ENCODE measurements around the gene TRPM3. TPM values are rescaled to one million over a fixed set of nuclear protein-coding genes. Genes with fewer than 3 reads are reported as not detected.
"Not testable (repeated sequence)": the region's sequence is repeated elsewhere in the genome, so short reads cannot be mapped to it uniquely, and the experiment has no call there.

TRPM3 gene
- total RNA-seq, 1 experiment from 2014 or later: 0.03 TPM

DNA sequence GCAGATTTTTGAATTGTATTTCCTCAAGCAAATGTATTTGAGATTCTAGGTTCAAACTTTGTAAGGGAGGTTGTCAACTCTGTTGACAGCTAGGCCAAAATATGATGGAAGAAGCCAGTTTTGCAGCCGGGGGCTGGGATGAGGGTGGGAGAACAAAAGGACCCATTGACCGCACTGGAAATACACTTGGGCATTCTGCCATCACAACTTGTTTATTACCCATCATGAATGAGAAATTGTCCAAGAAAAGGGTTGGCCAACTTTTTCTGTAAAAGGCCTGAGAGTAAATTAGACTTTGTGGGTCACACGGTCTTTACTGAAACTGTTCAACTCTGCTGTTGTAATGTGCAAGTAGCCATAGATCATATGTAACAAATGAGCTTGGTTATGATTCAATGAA is 485.6 kb downstream of the TRPM3 start:
- no peak for DNase-seq (ENCODE audit: low read depth in 1 of 2, low spot score in 2 of 2)
- Histone ChIP-seq H3K9me3 (replicated peaks) (no peaks in the 10 kb centered on the region), H3K27me3 (replicated peaks) (no peaks in the 10 kb centered on the region), H3K27ac (no peak overlapping the region), H3K4me3 (no peak overlapping the region), H3K4me1 (replicated peaks) (no peaks in the 10 kb centered on the region), H3K36me3 (no peaks in the 10 kb centered on the region)

DNA sequence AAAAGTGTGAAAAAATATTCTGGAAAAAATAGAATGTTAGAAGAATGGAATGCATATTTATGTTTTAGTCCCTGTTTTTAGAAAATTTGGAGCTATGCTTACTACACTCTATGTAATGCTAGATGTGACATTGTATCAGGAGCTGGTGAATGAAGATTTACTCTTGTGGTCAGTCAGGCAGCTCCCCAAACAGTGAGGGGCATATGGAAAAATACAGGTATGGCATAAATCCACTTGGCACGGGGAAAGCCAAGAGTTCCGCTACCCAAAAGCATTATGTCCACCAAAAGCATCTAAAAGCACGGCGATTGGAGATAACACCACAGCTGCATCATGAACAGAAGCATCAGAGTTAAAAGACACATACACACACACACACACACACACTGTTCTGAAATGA is 486.7 kb downstream of the TRPM3 start:
- DNase-seq (ENCODE audit: low read depth in 1 of 2, low spot score in 2 of 2): no peak
- Histone ChIP-seq H3K27ac (no peak overlapping the region), H3K9me3 (replicated peaks) (no peaks in the 10 kb centered on the region), H3K36me3 (no peaks in the 10 kb centered on the region), H3K4me3 (no peak overlapping the region), H3K4me1 (replicated peaks) (no peaks in the 10 kb centered on the region), H3K27me3 (replicated peaks) (no peaks in the 10 kb centered on the region)

DNA sequence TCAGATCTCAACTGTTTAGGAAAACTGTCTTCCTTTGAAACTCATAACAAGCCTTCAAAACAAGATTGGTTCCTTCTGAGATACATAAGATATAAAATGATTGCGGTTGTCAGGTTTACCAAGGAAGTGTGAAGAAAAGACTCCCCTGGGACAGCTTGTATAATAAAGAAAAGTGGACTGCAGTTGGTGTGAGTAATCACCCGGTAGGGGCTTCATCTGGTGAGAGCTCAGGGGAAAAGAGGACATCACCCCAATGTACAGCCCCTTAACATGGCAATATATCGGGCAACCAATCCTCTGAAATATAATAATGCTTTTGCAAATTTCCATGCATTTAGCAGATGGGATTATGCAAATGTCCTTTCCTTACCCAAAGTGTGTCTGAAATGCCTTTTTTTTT is 490.4 kb downstream of the TRPM3 start:
- Histone ChIP-seq H3K9me3 (replicated peaks) (no peaks in the 10 kb centered on the region), H3K27me3 (replicated peaks) (no peaks in the 10 kb centered on the region), H3K4me3 (no peak overlapping the region), H3K27ac (no peak overlapping the region), H3K36me3 (no peaks in the 10 kb centered on the region), H3K4me1 (replicated peaks) (no peaks in the 10 kb centered on the region)
- DNase-seq (ENCODE audit: low read depth in 1 of 2, low spot score in 2 of 2): no peak

DNA sequence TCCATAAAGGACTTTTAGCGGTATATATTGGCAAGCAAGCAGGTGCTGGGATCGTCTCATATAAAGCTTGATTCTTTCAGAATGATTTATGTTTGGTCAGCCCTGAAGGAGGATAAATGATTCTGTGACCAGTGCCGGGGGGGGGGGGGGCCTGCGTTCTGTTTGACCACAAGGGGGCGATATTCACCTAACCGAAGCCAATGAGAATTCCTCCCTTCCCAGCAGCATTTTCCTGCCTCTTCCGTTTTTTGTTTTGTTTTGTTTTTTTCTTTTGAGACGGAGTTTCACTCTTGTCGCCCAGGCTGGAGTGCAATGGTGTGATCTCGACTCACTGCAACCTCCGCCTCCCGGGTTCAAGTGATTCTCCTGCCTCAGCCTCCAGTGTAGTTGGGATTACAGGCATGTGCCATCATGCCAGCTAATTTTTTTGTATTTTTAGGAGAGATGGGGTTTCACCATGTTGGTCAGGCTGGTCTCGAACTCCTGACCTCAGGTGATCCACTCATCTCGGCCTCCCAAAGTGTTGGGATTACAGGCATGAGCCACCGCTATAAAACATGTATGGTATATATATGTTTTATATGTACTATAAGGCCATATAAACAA is 492.2 kb downstream of the TRPM3 start:
- H3K4me1 ChIP-seq (replicated peaks); DNase-seq (ENCODE audit: low read depth in 1 of 2, low spot score in 2 of 2); H3K27me3 ChIP-seq (replicated peaks); H3K4me3 ChIP-seq; H3K36me3 ChIP-seq; H3K9me3 ChIP-seq (replicated peaks); H3K27ac ChIP-seq: not testable (repeated sequence)

DNA sequence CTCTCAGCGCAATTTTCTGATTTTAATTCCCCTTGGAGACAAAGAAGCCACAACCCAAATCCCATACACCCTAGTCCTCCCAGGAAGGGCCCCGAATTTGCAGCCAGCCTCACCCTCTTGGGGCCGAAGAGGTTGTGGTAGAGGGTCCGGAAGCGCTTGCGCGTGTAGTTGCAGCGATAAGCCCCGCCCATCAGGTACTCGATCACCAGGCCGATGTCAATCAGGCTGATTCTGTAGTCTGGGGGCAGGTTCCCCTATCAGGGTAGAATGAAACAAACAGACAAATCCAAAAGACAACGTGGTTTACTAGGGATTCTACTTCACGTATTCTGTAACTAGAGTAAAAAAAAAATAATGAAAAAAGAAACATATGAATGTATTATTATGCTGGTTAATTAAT is 496.3 kb downstream of the TRPM3 start:
- no peak for DNase-seq (ENCODE audit: low read depth in 1 of 2, low spot score in 2 of 2)
- H3K27me3 ChIP-seq (replicated peaks): no peaks in the 10 kb centered on the region
- H3K36me3 ChIP-seq: no peaks in the 10 kb centered on the region
- H3K27ac ChIP-seq: no peak overlapping the region
- no peaks in the 10 kb centered on the region for H3K9me3 ChIP-seq (replicated peaks)
- no peak overlapping the region for H3K4me3 ChIP-seq
- no peaks in the 10 kb centered on the region for H3K4me1 ChIP-seq (replicated peaks)

DNA sequence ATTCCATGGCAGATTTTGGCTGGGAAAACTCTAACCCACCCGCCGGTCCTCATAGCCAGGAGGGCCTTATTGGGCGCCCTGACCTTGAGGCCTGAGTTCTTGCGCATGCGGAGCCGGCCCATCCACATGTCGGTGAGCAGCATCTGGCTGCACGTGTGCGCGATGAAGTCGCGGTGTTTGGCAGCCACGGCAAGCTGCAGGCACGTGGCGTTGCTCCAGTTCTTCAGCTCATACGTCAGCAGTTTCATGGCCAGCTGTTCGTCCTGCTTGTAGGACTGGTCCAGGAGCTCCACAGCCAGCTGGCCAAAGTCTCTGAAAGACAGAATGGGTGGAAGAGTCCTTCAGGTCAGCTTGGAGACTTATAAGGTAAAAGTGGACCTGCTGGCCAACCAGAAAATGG is 502.6 kb downstream of the TRPM3 start:
- Histone ChIP-seq H3K4me1 (replicated peaks) (no peaks in the 10 kb centered on the region), H3K9me3 (replicated peaks) (no peaks in the 10 kb centered on the region), H3K27ac (no peak overlapping the region), H3K36me3 (no peaks in the 10 kb centered on the region), H3K27me3 (replicated peaks) (no peaks in the 10 kb centered on the region), H3K4me3 (no peak overlapping the region)
- DNase-seq (ENCODE audit: low read depth in 1 of 2, low spot score in 2 of 2): no peak

DNA sequence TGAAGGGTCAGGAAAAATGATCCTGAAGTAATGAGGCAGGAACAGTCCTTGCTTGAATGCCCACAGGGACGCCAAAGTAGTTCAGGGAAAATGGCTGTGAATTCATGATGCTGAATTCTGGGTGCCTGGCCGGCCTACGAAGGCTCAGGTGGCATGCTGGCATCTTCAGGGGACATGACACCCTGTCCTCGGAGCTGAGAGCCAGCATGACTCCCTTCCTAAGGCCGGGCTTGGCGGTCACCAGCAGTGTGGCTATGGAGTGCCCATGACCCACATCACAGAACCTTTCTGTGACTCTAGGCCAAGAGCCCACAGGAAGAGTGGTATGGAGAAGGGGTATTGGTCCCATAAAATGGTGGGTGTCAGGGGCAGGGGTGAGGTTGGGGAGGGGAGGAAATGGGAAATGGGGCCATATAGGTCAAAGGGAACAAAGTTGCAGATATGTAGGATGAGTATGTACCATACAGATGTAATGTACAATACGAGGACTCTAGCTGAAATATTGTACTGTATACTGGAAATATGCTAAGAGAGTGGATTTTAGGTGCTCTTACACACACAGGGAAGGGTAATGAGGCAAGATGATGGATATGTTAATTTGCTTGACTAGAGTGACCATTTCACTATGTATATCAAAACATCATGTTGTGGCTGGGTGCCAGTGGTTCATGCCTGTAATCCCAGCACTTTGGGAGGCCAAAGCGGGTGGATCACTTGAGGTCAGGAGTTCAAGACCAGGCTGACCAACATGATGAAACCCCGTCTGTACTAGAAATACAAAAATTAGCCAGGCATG is 504.2 kb downstream of the TRPM3 start:
- H3K27me3 ChIP-seq (replicated peaks): no peaks in the 10 kb centered on the region
- no peaks in the 10 kb centered on the region for H3K9me3 ChIP-seq (replicated peaks)
- no peaks in the 10 kb centered on the region for H3K36me3 ChIP-seq
- no peaks in the 10 kb centered on the region for H3K4me1 ChIP-seq (replicated peaks)
- no peak for DNase-seq (ENCODE audit: low read depth in 1 of 2, low spot score in 2 of 2)
- H3K27ac ChIP-seq: no peak overlapping the region
- H3K4me3 ChIP-seq: no peak overlapping the region

DNA sequence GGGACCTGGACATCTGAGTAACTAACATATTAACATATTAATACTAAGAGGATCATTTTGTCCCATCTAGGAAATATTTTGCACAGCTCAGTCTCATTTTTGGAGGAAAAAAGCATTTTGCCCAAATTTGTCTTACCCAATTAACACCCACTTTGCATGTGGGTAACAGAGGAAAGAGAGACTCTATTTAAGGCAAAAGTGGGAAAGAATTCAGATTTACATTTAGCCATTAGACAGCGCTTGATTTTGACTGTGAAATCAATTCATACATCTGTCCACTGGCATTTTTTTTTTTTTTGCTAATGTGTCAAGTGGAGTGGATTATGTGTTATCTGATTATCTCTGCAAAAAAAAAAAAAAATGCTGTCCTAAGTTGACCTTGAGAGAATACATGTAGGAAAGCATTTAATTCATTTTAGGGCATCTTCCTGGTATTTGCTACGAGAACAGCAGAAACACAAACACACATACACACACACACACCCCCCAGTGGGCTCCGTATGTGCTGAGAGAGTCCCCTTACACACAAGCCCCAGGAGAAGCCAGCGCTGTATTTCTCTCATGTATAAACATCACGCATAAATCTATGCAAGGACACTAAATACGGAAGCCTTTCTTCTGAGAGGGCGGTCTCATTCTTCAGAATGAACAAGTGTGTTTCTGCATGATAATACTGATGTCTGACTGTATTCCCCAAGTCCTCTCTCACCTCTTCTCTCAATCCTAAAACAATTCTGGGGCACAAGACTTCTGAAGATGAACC is 505.0 kb downstream of the TRPM3 start:
- no peak for DNase-seq (ENCODE audit: low read depth in 1 of 2, low spot score in 2 of 2)
- H3K9me3 ChIP-seq (replicated peaks): no peaks in the 10 kb centered on the region
- no peaks in the 10 kb centered on the region for H3K27me3 ChIP-seq (replicated peaks)
- H3K27ac ChIP-seq: no peak overlapping the region
- H3K36me3 ChIP-seq: no peaks in the 10 kb centered on the region
- no peak overlapping the region for H3K4me3 ChIP-seq
- no peaks in the 10 kb centered on the region for H3K4me1 ChIP-seq (replicated peaks)

DNA sequence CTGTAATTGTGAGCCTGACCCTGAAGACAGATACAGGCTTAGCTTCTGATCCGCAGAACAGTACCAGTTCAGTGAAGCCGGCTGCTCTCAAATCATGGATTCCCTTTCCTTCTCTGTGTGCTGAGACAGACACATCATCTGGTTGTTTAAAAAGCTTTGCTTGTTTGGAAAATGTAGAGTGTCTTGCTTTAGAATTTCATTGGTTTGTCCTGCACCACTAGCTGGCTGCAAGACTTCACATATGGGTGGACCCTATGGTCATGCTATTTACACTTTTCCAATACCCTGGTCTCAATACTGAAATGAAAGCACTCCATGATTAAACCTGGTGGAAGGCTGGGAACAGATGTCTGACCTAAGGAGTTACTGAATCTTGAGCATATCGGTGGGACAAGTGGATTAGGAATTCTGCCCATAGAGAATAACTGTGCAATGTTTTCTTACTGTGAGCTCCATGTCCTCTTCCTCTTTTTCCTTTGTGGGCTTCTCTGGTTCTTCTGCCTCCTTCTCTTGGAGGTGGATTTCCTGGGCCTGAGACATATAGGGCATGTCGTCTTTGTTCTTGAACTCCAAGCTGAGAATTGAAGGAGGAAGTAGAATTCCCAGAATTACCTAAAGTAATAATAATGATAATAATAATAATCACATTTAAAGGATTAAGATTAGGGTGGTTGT is 505.8 kb downstream of the TRPM3 start:
- H3K9me3 ChIP-seq (replicated peaks): no peaks in the 10 kb centered on the region
- H3K27me3 ChIP-seq (replicated peaks): no peaks in the 10 kb centered on the region
- DNase-seq (ENCODE audit: low read depth in 1 of 2, low spot score in 2 of 2): no peak
- no peak overlapping the region for H3K4me3 ChIP-seq
- H3K4me1 ChIP-seq (replicated peaks): no peaks in the 10 kb centered on the region
- H3K27ac ChIP-seq: no peak overlapping the region
- H3K36me3 ChIP-seq: no peaks in the 10 kb centered on the region

DNA sequence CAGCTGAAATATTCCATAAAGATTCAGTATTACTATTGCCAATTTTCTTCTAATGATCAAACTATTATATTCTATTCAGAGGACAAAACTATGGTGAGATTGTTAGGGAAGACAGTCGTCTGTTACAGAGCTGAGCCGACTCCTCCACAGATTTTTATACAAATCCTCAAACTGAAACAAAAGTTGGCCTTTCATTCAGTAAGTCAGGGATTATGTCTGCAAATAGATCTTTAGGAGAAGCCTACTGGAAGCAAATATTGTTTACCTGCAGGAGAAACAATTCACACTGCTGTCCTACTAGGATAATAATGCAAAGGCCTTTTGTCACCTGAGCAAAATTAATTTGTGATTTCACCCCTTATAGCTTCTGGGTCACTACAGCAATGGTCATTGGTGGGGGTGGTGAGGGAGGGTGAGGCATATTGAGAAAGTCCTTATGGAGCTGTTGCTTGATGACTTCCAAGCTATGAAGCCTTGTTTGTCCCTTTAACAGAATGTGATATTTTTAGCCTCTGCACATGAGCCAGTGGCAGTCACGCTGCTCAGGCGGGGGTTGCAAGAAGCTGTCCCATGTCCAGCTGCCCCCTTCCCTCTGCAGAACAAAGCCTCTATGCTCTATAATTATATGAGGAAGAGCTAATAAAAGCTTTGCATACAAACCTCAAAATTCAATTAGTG is 506.5 kb downstream of the TRPM3 start:
- no peak for DNase-seq (ENCODE audit: low read depth in 1 of 2, low spot score in 2 of 2)
- H3K4me1 ChIP-seq (replicated peaks): peaks cover 2% of the 10 kb centered on the region; the same call in 1 of the 2 replicates
- H3K36me3 ChIP-seq: no peaks in the 10 kb centered on the region
- no peaks in the 10 kb centered on the region for H3K27me3 ChIP-seq (replicated peaks)
- H3K9me3 ChIP-seq (replicated peaks): no peaks in the 10 kb centered on the region
- H3K4me3 ChIP-seq: no peak overlapping the region
- no peak overlapping the region for H3K27ac ChIP-seq

DNA sequence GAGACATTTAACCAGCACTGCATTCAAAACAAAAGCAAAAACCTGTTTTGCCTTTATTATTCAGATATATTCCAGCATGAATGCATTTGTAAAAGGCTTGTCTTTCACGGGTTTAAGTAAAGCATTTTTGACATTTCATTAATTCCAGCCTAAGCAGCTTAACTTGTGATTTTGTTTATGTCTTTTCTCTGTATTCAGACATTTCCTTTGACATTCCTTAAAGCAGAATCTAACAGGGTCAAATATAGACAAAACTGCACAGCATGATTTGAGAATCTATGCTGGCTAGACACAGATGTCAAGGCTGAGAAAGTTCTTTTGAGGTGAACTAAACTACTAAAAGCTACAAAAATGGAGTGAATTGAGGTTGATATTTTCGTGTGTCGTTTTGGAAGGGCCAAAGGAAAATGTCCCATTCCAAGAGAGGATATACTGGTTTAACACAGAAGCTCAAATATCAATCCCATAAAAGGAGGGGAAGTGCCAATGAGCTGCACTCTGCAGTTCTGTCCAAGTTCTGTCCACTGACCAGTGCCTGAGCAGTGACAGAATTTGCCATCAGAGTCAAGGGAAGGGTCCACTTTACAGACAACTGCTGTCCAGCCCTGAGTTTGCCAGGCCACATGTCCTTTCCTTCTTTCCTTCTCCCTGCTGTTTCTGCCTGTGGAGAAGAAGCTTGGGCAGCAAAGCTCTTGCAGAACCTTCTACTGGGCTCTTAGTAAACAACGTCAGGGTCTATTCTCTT is 508.2 kb downstream of the TRPM3 start:
- Histone ChIP-seq H3K36me3 (no peaks in the 10 kb centered on the region), H3K27ac (no peak overlapping the region), H3K4me3 (no peak overlapping the region), H3K9me3 (replicated peaks) (no peaks in the 10 kb centered on the region), H3K27me3 (replicated peaks) (no peaks in the 10 kb centered on the region), H3K4me1 (replicated peaks) (peaks cover 3% of the 10 kb centered on the region; the same call in 1 of the 2 replicates)
- no peak for DNase-seq (ENCODE audit: low read depth in 1 of 2, low spot score in 2 of 2)

DNA sequence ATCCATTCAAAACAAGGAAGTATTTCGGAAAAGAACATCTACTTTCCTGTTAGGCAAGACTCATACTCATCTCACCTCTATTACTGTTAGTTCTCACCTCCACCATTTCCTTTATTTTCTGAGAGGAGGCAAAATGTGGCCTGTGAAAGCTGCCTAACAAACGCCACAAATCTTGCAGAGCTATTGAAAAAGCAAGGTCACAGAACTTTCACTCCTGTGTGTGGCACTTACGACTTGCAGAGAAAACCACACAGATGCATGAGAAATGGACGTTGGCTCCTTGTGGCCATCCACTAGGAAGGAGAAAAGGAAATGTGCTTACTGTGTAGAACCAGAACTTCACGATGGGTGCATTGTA is 511.2 kb downstream of the TRPM3 start:
- H3K4me1 ChIP-seq (replicated peaks): peaks cover 3% of the 10 kb centered on the region; the same call in 1 of the 2 replicates
- H3K27ac ChIP-seq: no peak overlapping the region
- no peak overlapping the region for H3K4me3 ChIP-seq
- no peaks in the 10 kb centered on the region for H3K27me3 ChIP-seq (replicated peaks)
- no peaks in the 10 kb centered on the region for H3K9me3 ChIP-seq (replicated peaks)
- DNase-seq (ENCODE audit: low read depth in 1 of 2, low spot score in 2 of 2): no peak
- H3K36me3 ChIP-seq: no peaks in the 10 kb centered on the region
